ENCODE data around the gene CASP6. TPM values are rescaled to one million over a fixed set of nuclear protein-coding genes. Genes with fewer than 3 reads are reported as not detected.

The CASP6 gene
- polyA plus RNA-seq, 4 donors = 65.1 to 133 (median 98.9) TPM

- FAIRE-seq = no peak
- DNase-seq = no peak
- Histone ChIP-seq H3K4me1 (ENCODE audit: control insufficient read depth in 3 of 3, insufficient read depth in 2 of 3, low read depth in 1 of 3, low read length in 2 of 3) (no peaks in the 10 kb centered on the region), H3K27me3 (ENCODE audit: control insufficient read depth in 3 of 3, insufficient read depth in 3 of 3, low read length in 3 of 3) (no peaks in the 10 kb centered on the region), H3K4me3 (ENCODE audit: low read depth in 1 of 3, low read length in 3 of 3) (no peak overlapping the region), H3K9me3 (ENCODE audit: control insufficient read depth in 2 of 2, insufficient read depth in 1 of 2, low read depth in 1 of 2, low read length in 1 of 2) (peaks cover 0 to 15% of the 10 kb centered on the region in 2 donors), H3K27ac (ENCODE audit: low read depth in 1 of 3, low read length in 2 of 3) (peak overlapping the region in 1 of 3 donors; percentile 58), H3K36me3 (ENCODE audit: control insufficient read depth in 3 of 3, insufficient read depth in 2 of 3, low read depth in 1 of 3, low read length in 3 of 3) (no peaks in the 10 kb centered on the region)
- WGBS, 3 donors = 79 to 88% (median 83%) methylated on average over 1 of the region's 1 CpG
Observed at GRCh38 chr4:109649872-109650271, 53.4 kb downstream of the CASP6 start.

- H3K4me3 ChIP-seq (ENCODE audit: low read depth in 1 of 3, low read length in 3 of 3) = no peak overlapping the region
- DNase-seq = no peak
- H3K4me1 ChIP-seq (ENCODE audit: control insufficient read depth in 3 of 3, insufficient read depth in 2 of 3, low read depth in 1 of 3, low read length in 2 of 3) = no peaks in the 10 kb centered on the region
- peaks cover 0 to 15% of the 10 kb centered on the region in 2 donors for H3K9me3 ChIP-seq (ENCODE audit: control insufficient read depth in 2 of 2, insufficient read depth in 1 of 2, low read depth in 1 of 2, low read length in 1 of 2)
- H3K36me3 ChIP-seq (ENCODE audit: control insufficient read depth in 3 of 3, insufficient read depth in 2 of 3, low read depth in 1 of 3, low read length in 3 of 3) = no peaks in the 10 kb centered on the region
- H3K27ac ChIP-seq (ENCODE audit: low read depth in 1 of 3, low read length in 2 of 3) = no peak overlapping the region
- no peaks in the 10 kb centered on the region for H3K27me3 ChIP-seq (ENCODE audit: control insufficient read depth in 3 of 3, insufficient read depth in 3 of 3, low read length in 3 of 3)
- 77 to 86% (median 80%) methylated on average over 2 of the region's 2 CpGs for WGBS, 3 donors
- no peak for FAIRE-seq
Observed at GRCh38 chr4:109648997-109649575, 54.2 kb downstream of the CASP6 start.

- Histone ChIP-seq H3K4me1 (ENCODE audit: control insufficient read depth in 3 of 3, insufficient read depth in 2 of 3, low read depth in 1 of 3, low read length in 2 of 3) (no peaks in the 10 kb centered on the region), H3K27me3 (ENCODE audit: control insufficient read depth in 3 of 3, insufficient read depth in 3 of 3, low read length in 3 of 3) (no peaks in the 10 kb centered on the region), H3K4me3 (ENCODE audit: low read depth in 1 of 3, low read length in 3 of 3) (no peak overlapping the region), H3K9me3 (ENCODE audit: control insufficient read depth in 2 of 2, insufficient read depth in 1 of 2, low read depth in 1 of 2, low read length in 1 of 2) (peaks cover 0 to 12% of the 10 kb centered on the region in 2 donors), H3K36me3 (ENCODE audit: control insufficient read depth in 3 of 3, insufficient read depth in 2 of 3, low read depth in 1 of 3, low read length in 3 of 3) (no peaks in the 10 kb centered on the region), H3K27ac (ENCODE audit: low read depth in 1 of 3, low read length in 2 of 3) (peak overlapping the region in 1 of 3 donors; percentile 40)
- WGBS, 3 donors = 62 to 67% (median 62%) methylated on average over 5 of the region's 5 CpGs
- DNase-seq = peak in 1 of 2 donors; percentile 31
- no peak for FAIRE-seq
Observed at GRCh38 chr4:109648266-109648996, 54.8 kb downstream of the CASP6 start.

- no peak overlapping the region for H3K27ac ChIP-seq (ENCODE audit: low read depth in 1 of 3, low read length in 2 of 3)
- 79 to 86% (median 85%) methylated on average over 7 of the region's 7 CpGs for WGBS, 3 donors
- FAIRE-seq (no peak), DNase-seq (no peak)
- H3K4me1 ChIP-seq (ENCODE audit: control insufficient read depth in 3 of 3, insufficient read depth in 2 of 3, low read depth in 1 of 3, low read length in 2 of 3) = no peaks in the 10 kb centered on the region
- H3K36me3 ChIP-seq (ENCODE audit: control insufficient read depth in 3 of 3, insufficient read depth in 2 of 3, low read depth in 1 of 3, low read length in 3 of 3) = no peaks in the 10 kb centered on the region
- H3K27me3 ChIP-seq (ENCODE audit: control insufficient read depth in 3 of 3, insufficient read depth in 3 of 3, low read length in 3 of 3) = no peaks in the 10 kb centered on the region
- no peaks in the 10 kb centered on the region for H3K9me3 ChIP-seq (ENCODE audit: control insufficient read depth in 2 of 2, insufficient read depth in 1 of 2, low read depth in 1 of 2, low read length in 1 of 2)
- H3K4me3 ChIP-seq (ENCODE audit: low read depth in 1 of 3, low read length in 3 of 3) = no peak overlapping the region
Observed at GRCh38 chr4:109645874-109646710, 57.2 kb downstream of the CASP6 start.

- Histone ChIP-seq H3K9me3 (ENCODE audit: control insufficient read depth in 2 of 2, insufficient read depth in 1 of 2, low read depth in 1 of 2, low read length in 1 of 2) (peaks cover 0 to 7% of the 10 kb centered on the region in 2 donors), H3K4me1 (ENCODE audit: control insufficient read depth in 3 of 3, insufficient read depth in 2 of 3, low read depth in 1 of 3, low read length in 2 of 3) (no peaks in the 10 kb centered on the region), H3K27ac (ENCODE audit: low read depth in 1 of 3, low read length in 2 of 3) (no peak overlapping the region), H3K4me3 (ENCODE audit: low read depth in 1 of 3, low read length in 3 of 3) (no peak overlapping the region), H3K27me3 (ENCODE audit: control insufficient read depth in 3 of 3, insufficient read depth in 3 of 3, low read length in 3 of 3) (no peaks in the 10 kb centered on the region), H3K36me3 (ENCODE audit: control insufficient read depth in 3 of 3, insufficient read depth in 2 of 3, low read depth in 1 of 3, low read length in 3 of 3) (no peaks in the 10 kb centered on the region)
- WGBS, 3 donors = 45 to 56% (median 50%) methylated on average over 2 of the region's 2 CpGs
- no peak for DNase-seq
- FAIRE-seq = no peak
Observed at GRCh38 chr4:109640644-109641043, 62.6 kb downstream of the CASP6 start.

Other genes with a start within 250 kb of the CASP6 start
- 10 to 100 TPM in 1 of 4 donors, 1 to 10 TPM in 3; 2.2 to 12.8 (median 3.8) TPM for gene MCUB, start 143.2 kb downstream of the CASP6 start, polyA plus RNA-seq
- 10 to 100 TPM; 11.4 to 91.9 (median 51.5) TPM for gene PLA2G12A, start 26.6 kb upstream of the CASP6 start, polyA plus RNA-seq
- 10 to 100 TPM in 2 of 4 donors, 1 to 10 TPM in 2; 6.5 to 43.7 (median 25.7) TPM for gene CFI, start 98.6 kb upstream of the CASP6 start, polyA plus RNA-seq
- gene GAR1, start 112.3 kb upstream of the CASP6 start, polyA plus RNA-seq = 10 to 100 TPM; 12.3 to 39.6 (median 26.0) TPM
- gene RRH, start 124.5 kb upstream of the CASP6 start, polyA plus RNA-seq = under 1 TPM in 2 of 4 donors, not detected in 2; 0.15 to 0.21 TPM
- gene LRIT3, start 144.7 kb upstream of the CASP6 start, polyA plus RNA-seq = under 1 TPM; 0.04 to 0.54 (median 0.23) TPM
- gene EGF, start 209.4 kb upstream of the CASP6 start, polyA plus RNA-seq = 10 to 100 TPM in 1 of 4 donors, under 1 TPM in 1, not detected in 2; 0.48 to 42.2 TPM